Lower leg skin (tissue), 4 donors: ENCODE data around the gene SIAH2. TPM values are rescaled to one million over a fixed set of nuclear protein-coding genes. Genes with fewer than 3 reads are reported as not detected.

Experiments used
- DNase-seq, 2 donors: peaks; one replicate each; pipeline ENCODE4 v3.0.0-alpha.2; 2019; ENCODE audit warnings: low spot score in 2 of 2
- H3K4me3 ChIP-seq: fragments of 200-600 bp; sonication (generic); 2 replicates; pipeline ENCODE4 v1.5.1; 2017; ENCODE audit warnings: mild to moderate bottlenecking, low read depth; ENCODE audit not compliant: poor library complexity, severe bottlenecking
- CTCF ChIP-seq, 3 donors: fragments of 450-650 bp; IDR thresholded peaks; one replicate each; pipeline ENCODE4 v1.5.1; 2016; ENCODE audit warnings: antibody characterized with exemption in 3 of 3, mild to moderate bottlenecking in 3 of 3, moderate library complexity in 2 of 3
- POLR2A ChIP-seq, 2 donors: fragments of 450-650 bp; IDR thresholded peaks; one replicate each; pipeline ENCODE4 v1.6.1; 2016 to 2017; ENCODE audit warnings: antibody characterized with exemption in 2 of 2, mild to moderate bottlenecking in 1 of 2, moderate library complexity in 1 of 2
- WGBS, 2 donors: methylation state at CpG; one replicate each; pipeline ENCODE4 v1.1.5; 2018; 5-methylcytosine and 5-hydroxymethylcytosine counted together
- intact Hi-C: fragments of 100-400 bp; cut with DNase I; formaldehyde crosslinking; loops from one replicate; pipeline ENCODE4 v1.15.0; 2023; ENCODE audit warnings: low total_unique reads
- total RNA-seq, 4 donors: library from RNA; depleted of rRNA; stranded (reverse); fragments of >200 nt; gene quantifications; one replicate each; pipeline ENCODE4 v1.1.0, GENCODE V29; 2016

Gene SIAH2
- total RNA-seq, 4 donors from 2014 or later = 78.5 to 117 (median 94.6) TPM

GRCh38 chr3:150737874-150738679 is 24.9 kb downstream of the SIAH2 start:
- H3K4me3 ChIP-seq = no peak overlapping the region
- TF ChIP-seq POLR2A (IDR thresholded peaks at IDR 0.05) (no peak), CTCF (IDR thresholded peaks at IDR 0.05) (no peak)
- 69 to 76% methylated on average over 2 of the region's 2 CpGs for WGBS, 2 donors
- intact Hi-C loops = no loop called here
- DNase-seq = peak in 1 of 2 donors; percentile 37

GRCh38 chr3:150736903-150737832 is 25.8 kb downstream of the SIAH2 start:
- 61 to 62% methylated on average over 8 of the region's 8 CpGs for WGBS, 2 donors
- intact Hi-C loops = no loop called here
- peak in 1 of 2 donors; percentile 39 for DNase-seq
- TF ChIP-seq CTCF (IDR thresholded peaks at IDR 0.05) = no peak
- no peak for TF ChIP-seq POLR2A (IDR thresholded peaks at IDR 0.05)
- no peak overlapping the region for H3K4me3 ChIP-seq

GRCh38 chr3:150736316-150736719 is 26.7 kb downstream of the SIAH2 start:
- TF ChIP-seq POLR2A (IDR thresholded peaks at IDR 0.05) = no peak
- TF ChIP-seq CTCF (IDR thresholded peaks at IDR 0.05) = no peak
- H3K4me3 ChIP-seq = no peak overlapping the region
- no peak for DNase-seq
- intact Hi-C loops = no loop called here
- WGBS, 2 donors = 48 to 50% methylated on average over 2 of the region's 2 CpGs

- 60 to 62% methylated on average over 1 of the region's 1 CpG for WGBS, 2 donors
- DNase-seq = no peak
- intact Hi-C loops = no loop called here
- TF ChIP-seq POLR2A (IDR thresholded peaks at IDR 0.05) = no peak
- no peak for TF ChIP-seq CTCF (IDR thresholded peaks at IDR 0.05)
- H3K4me3 ChIP-seq = no peak overlapping the region
These were observed 28.2 kb downstream of the SIAH2 start for GRCh38 chr3:150734795-150735119.

GRCh38 chr3:150733936-150734794 is 28.8 kb downstream of the SIAH2 start:
- 76 to 88% methylated on average over 9 of the region's 9 CpGs for WGBS, 2 donors
- intact Hi-C loops = no loop called here
- TF ChIP-seq CTCF (IDR thresholded peaks at IDR 0.05) (no peak), POLR2A (IDR thresholded peaks at IDR 0.05) (no peak)
- no peak overlapping the region for H3K4me3 ChIP-seq
- no peak for DNase-seq
